ENCODE results near the gene IVNS1ABP. TPM values are rescaled to one million over a fixed set of nuclear protein-coding genes. Genes with fewer than 3 reads are reported as not detected.
"Not testable (repeated sequence)": the region's sequence is repeated elsewhere in the genome, so short reads cannot be mapped to it uniquely, and the experiment has no call there.

Gene IVNS1ABP
- total and polyA plus RNA-seq, 7 donors = 27.6 to 80.6 (median 40.5) TPM

- H3K9me3 ChIP-seq = no peaks in the 10 kb centered on the region
- TF ChIP-seq, protein P1, sequence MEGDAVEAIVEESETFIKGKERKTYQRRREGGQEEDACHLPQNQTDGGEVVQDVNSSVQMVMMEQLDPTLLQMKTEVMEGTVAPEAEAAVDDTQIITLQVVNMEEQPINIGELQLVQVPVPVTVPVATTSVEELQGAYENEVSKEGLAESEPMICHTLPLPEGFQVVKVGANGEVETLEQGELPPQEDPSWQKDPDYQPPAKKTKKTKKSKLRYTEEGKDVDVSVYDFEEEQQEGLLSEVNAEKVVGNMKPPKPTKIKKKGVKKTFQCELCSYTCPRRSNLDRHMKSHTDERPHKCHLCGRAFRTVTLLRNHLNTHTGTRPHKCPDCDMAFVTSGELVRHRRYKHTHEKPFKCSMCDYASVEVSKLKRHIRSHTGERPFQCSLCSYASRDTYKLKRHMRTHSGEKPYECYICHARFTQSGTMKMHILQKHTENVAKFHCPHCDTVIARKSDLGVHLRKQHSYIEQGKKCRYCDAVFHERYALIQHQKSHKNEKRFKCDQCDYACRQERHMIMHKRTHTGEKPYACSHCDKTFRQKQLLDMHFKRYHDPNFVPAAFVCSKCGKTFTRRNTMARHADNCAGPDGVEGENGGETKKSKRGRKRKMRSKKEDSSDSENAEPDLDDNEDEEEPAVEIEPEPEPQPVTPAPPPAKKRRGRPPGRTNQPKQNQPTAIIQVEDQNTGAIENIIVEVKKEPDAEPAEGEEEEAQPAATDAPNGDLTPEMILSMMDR (IDR thresholded peaks at IDR 0.05) = no peak
- DNase-seq = no peak
- H3K4me3 ChIP-seq = no peak overlapping the region
- H3K4me1 ChIP-seq = no peaks in the 10 kb centered on the region
- 49 to 79% (median 51%) methylated on average over 2 of the region's 2 CpGs for WGBS, 3 donors
- H3K27me3 ChIP-seq (ENCODE audit: insufficient read depth in 3 of 3, low read length in 2 of 3) = no peaks in the 10 kb centered on the region
- ATAC-seq = no peak
- no peaks in the 10 kb centered on the region for H3K36me3 ChIP-seq (ENCODE audit: insufficient read depth in 1 of 2, low read depth in 1 of 2)
- intact Hi-C loops (cut with DNase I) = no loop called here
- H3K27ac ChIP-seq = no peak overlapping the region
Measured at GRCh38 chr1:185322636-185323035, 5.6 kb upstream of the IVNS1ABP start.

DNA sequence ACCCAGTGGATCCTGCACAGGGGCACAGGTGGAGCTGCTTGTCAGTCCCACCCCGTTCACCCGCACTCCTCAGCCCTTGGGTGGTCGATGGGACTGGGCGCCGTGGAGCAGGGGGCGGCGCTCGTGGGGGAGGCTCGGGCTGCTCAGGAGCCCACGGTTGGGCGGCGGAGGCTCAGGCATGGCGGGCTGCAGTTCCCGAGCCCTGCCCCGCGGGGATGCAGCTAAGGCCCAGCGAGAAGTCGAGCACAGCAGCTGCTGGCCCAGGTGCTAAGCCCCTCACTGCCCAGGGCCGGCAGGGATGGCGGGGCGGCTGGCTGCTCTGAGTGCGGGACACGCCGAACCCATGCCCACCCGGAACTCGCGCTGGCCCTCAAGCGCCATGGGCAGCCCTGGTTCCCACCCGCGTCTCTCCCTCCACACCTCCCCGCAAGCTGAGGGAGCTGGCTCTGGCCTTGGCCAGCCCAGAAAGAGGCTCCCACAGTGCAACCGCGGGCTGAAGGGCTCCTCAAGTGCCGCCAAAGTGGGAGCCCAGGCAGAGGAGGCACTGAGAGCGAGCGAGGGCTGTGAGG lies 4.7 kb upstream of the IVNS1ABP start:
- DNase-seq; H3K4me3 ChIP-seq; H3K36me3 ChIP-seq (ENCODE audit: insufficient read depth in 1 of 2, low read depth in 1 of 2); intact Hi-C loops (cut with DNase I); H3K27ac ChIP-seq; ATAC-seq; H3K9me3 ChIP-seq; H3K4me1 ChIP-seq; H3K27me3 ChIP-seq (ENCODE audit: insufficient read depth in 3 of 3, low read length in 2 of 3): not testable (repeated sequence)
- 97 to 98% (median 98%) methylated on average over 32 to 36 of the region's 36 CpGs for WGBS, 3 donors

DNA sequence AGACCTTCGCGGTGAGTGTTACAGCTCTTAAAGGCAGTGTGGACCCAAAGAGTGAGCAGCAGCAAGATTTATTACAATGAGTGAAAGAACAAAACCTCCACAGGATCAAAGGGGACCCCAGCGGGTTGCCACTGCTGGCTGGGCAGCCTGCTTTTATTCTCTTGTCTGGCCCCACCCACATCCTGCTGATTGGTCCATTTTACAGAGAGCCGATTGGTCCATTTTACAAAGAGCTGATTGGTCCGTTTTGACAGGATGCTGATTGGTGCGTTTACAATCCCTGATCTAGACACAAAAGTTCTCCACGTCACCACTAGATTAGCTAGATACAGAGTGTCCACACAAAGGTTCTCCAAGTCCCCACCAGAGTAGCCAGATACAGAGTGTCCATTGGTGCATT lies 4.1 kb upstream of the IVNS1ABP start:
- H3K27me3 ChIP-seq (ENCODE audit: insufficient read depth in 3 of 3, low read length in 2 of 3); intact Hi-C loops (cut with DNase I); ATAC-seq; H3K4me1 ChIP-seq; H3K9me3 ChIP-seq; H3K36me3 ChIP-seq (ENCODE audit: insufficient read depth in 1 of 2, low read depth in 1 of 2); H3K27ac ChIP-seq; DNase-seq; H3K4me3 ChIP-seq: not testable (repeated sequence)
- WGBS, 3 donors = 94 to 95% (median 94%) methylated on average over 7 of the region's 7 CpGs

GRCh38 chr1:185319139-185319475 lies 2.1 kb upstream of the IVNS1ABP start:
- no peak overlapping the region for H3K27ac ChIP-seq
- intact Hi-C loops (cut with DNase I) = loop anchor here (5.0 to 10.0 kb wide), 3 partner anchors 278 to 356 kb away; no protein-coding TSS in a partner anchor
- WGBS, 3 donors = 30 to 59% (median 34%) methylated on average over 1 of the region's 1 CpG

DNA sequence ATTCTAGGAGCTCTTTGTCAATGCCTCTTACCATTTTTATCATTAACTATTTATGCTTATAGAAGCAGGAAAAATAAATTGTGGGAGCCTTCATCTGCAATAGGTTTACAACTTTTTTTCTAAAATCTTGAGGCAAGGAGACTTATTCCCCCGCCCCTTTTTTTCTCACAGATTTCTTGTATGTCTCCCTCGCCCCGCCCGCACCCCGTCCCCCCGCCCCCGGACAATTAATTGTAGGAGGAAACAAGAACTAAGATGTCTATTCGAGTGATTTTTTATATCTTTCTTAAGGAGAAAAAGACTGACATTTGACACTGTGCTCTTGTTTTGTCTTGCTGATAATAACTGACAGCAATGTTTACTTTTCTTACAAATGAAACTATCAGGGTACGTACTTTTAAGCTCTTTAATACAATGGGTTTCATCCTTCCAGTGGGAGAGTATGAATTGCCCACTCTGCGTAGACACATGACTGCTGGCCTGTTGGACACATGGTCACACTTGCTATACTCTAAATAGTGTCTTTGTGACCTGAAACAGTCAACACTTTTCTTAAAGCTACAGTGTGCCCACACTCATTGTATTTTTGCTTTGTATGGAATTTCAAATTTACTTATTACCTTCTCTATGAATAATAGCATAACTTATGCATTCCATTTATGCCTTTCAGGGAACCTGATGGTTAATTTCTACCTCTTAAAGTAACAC lies 1.5 kb upstream of the IVNS1ABP start:
- peak overlapping the region; percentile 91 for H3K27ac ChIP-seq
- H3K36me3 ChIP-seq (ENCODE audit: insufficient read depth in 1 of 2, low read depth in 1 of 2) = no peaks in the 10 kb centered on the region
- peaks cover 21% of the 10 kb centered on the region for H3K4me1 ChIP-seq
- intact Hi-C loops (cut with DNase I) = loop anchor here (5.0 to 10.0 kb wide), 3 partner anchors 279 to 356 kb away; no protein-coding TSS in a partner anchor
- no peaks in the 10 kb centered on the region for H3K9me3 ChIP-seq
- ATAC-seq = no peak
- 72 to 73% (median 73%) methylated on average over 10 of the region's 10 CpGs for WGBS, 3 donors
- TF ChIP-seq, protein P1 (IDR thresholded peaks at IDR 0.05) = no peak
- DNase-seq = no peak
- no peaks in the 10 kb centered on the region for H3K27me3 ChIP-seq (ENCODE audit: insufficient read depth in 3 of 3, low read length in 2 of 3)
- no peak overlapping the region for H3K4me3 ChIP-seq

More at GRCh38 chr1:185319139-185319475, 2.1 kb upstream of the IVNS1ABP start:
- DNase-seq = no peak
- no peaks in the 10 kb centered on the region for H3K9me3 ChIP-seq
- H3K36me3 ChIP-seq (ENCODE audit: insufficient read depth in 1 of 2, low read depth in 1 of 2) = no peaks in the 10 kb centered on the region
- TF ChIP-seq, protein P1 (IDR thresholded peaks at IDR 0.05) = no peak
- no peak overlapping the region for H3K4me3 ChIP-seq
- H3K27me3 ChIP-seq (ENCODE audit: insufficient read depth in 3 of 3, low read length in 2 of 3) = no peaks in the 10 kb centered on the region
- peaks cover 16% of the 10 kb centered on the region for H3K4me1 ChIP-seq
- ATAC-seq = no peak

All from psoas muscle (tissue), 8 donors.